GM12878 (cell line): ENCODE measurements around the gene IGFBP6. TPM values are rescaled to one million over a fixed set of nuclear protein-coding genes. Genes with fewer than 3 reads are reported as not detected.
A peak's percentile ranks its signal among the peaks of the same experiment; 100 is the strongest.

Source experiments
- CREM ChIP-seq: IDR thresholded peaks from 2 replicates; pipeline ENCODE4 v1.6.1; 2014; ENCODE audit warnings: antibody characterized with exemption, low read depth
- EGR1 ChIP-seq, 2 experiments: IDR thresholded peaks; 1 replicate in 1 of 2; 2 replicates in 1 of 2; pipeline ENCODE4 v1.6.1; 2011 to 2012; ENCODE audit warnings: low read depth in 2 of 2, low read length in 2 of 2, borderline replicate concordance in 1 of 2, mild to moderate bottlenecking in 1 of 2, moderate library complexity in 1 of 2
- GABPA ChIP-seq: IDR thresholded peaks from 2 replicates; pipeline ENCODE4 v1.6.1; 2014; ENCODE audit warnings: antibody characterized with exemption, low read depth, mild to moderate bottlenecking, inconsistent platforms
- NR2C1 ChIP-seq: fragments of 450-650 bp; IDR thresholded peaks from 2 replicates; pipeline ENCODE4 v1.6.1; 2017; ENCODE audit warnings: antibody characterized with exemption, mild to moderate bottlenecking, moderate library complexity
- PAX5 ChIP-seq: IDR thresholded peaks from 2 replicates; pipeline ENCODE4 v1.6.1; 2011; ENCODE audit warnings: low read depth, low read length, borderline replicate concordance
- RUNX3 ChIP-seq: IDR thresholded peaks from 2 replicates; pipeline ENCODE4 v1.6.1; 2012; ENCODE audit warnings: low read length, inconsistent platforms
- SIX5 ChIP-seq: IDR thresholded peaks from 2 replicates; pipeline ENCODE4 v1.6.1; 2011; ENCODE audit warnings: mild to moderate bottlenecking, low read depth, low read length, moderate library complexity; ENCODE audit not compliant: severe bottlenecking
- ZBED1 ChIP-seq: IDR thresholded peaks from 2 replicates; pipeline ENCODE4 v1.6.1; 2016; ENCODE audit warnings: borderline replicate concordance
- polyA plus RNA-seq, 11 experiments: library from polyadenylated mRNA; depleted of rRNA in 4 of 11; unstranded in 6 of 11; stranded (reverse) in 5 of 11; fragments of >200 nt; fragmentation: Nextera tagmentation in 4 of 11; fragmentation: Illumina TruSeq in 1 of 11; extraction: Ambion mirVana in 4 of 11; extraction: Trizol in 1 of 11; gene quantifications; 1 replicate in 1 of 11; 2 replicates in 10 of 11; pipeline versions ENCODE4 v1.2.1 to v1.2.3, GENCODE V29; 2011 to 2016; ENCODE audit warnings: inconsistent platforms in 2 of 11, missing spikeins in 2 of 11, low read depth in 1 of 11
- total RNA-seq, 4 experiments: library from RNA; depleted of rRNA in 3 of 4; stranded (reverse); fragments of >200 nt in 3 of 4; fragmentation: Illumina TruSeq in 1 of 4; extraction: Trizol in 1 of 4; gene quantifications; 2 replicates each; pipeline versions ENCODE4 v1.2.1 to v1.2.3, GENCODE V29; 2013 to 2021
- TF ChIP-seq, protein P1 (sequence below): IDR thresholded peaks from 2 replicates; pipeline ENCODE4 v1.6.1; 2012; ENCODE audit warnings: low read depth, low read length, improper control_type of control experiment
- TF ChIP-seq, protein P2 (sequence below): IDR thresholded peaks from 2 replicates; pipeline ENCODE4 v1.6.1; 2012; ENCODE audit warnings: low read depth, low read length, improper control_type of control experiment
- TF ChIP-seq, protein P3 (sequence below): fragments of 150-350 bp; IDR thresholded peaks from 2 replicates; pipeline ENCODE4 v1.6.1; 2016; ENCODE audit warnings: low read depth, low read length

IGFBP6 gene
- total and polyA plus RNA-seq, 10 of the 15 experiments (the other 5 are each of a cell fraction or from before 2014, with no cell fraction given), result 0.09 to 0.87 (median 0.56) TPM; not detected in 3

DNA sequence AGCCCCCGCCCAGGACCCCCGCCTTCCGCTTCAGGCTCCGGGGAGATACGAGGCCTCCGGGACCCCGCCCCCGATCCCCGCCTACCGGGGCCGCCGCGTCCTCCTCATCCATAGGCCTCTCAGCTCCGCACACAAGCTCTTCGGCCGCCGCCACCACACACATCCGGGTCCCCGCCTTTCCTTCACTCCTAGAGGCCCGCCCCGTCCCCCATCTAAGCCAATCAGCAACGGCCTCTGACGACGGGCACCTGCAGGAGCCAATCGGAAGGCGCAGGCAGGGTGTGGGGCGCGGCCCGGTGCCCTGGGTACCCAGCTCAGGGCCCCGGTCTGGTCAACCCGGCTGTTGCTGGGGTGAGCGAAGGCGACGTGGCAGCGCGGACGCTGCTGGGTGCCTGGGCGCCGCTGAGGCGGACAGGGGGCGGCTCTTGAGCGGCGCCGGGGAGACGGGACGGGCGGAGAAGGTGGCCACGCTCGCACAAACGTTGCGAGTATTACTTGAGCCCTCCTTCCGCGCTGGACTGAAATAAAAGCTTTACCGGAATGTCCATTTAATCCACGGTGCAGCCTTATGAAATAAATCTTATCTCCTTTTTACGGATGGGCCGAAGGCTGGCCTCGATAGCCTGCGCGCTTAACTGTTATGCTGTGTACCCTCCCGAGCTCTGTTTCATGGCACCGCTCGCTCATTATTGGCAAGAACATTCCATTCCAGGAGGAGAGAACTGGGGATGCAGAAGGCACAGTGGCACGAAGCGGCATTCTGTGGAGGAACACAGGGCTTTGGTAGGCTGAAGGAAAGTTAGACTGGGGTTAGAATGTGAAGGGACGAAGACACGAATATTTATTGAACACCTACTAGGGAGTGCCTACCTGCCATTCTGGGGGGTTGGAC lies 18.0 kb upstream of the IGFBP6 start, which contains the start of gene SPRYD3 (continued):
- TF ChIP-seq NR2C1 (no peak), GABPA (no peak), CREM (peak; percentile 51; the same call in 1 of the 2 replicates), SIX5 (no peak), PAX5 (no peak), ZBED1 (no peak), EGR1 (IDR thresholded peaks at IDR 0.05; ENCODE audit: borderline replicate concordance in 1 of 2, low read depth in 2 of 2, low read length in 2 of 2) (peak in 1 of 2 experiments; percentile 29; a peak in 1 of 3 replicates), RUNX3 (0 out of 2 replicates have a peak, but pooled peaks have one; percentile 6)
- TF ChIP-seq, protein P1, sequence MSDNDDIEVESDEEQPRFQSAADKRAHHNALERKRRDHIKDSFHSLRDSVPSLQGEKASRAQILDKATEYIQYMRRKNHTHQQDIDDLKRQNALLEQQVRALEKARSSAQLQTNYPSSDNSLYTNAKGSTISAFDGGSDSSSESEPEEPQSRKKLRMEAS, result no peak
- TF ChIP-seq, protein P2, sequence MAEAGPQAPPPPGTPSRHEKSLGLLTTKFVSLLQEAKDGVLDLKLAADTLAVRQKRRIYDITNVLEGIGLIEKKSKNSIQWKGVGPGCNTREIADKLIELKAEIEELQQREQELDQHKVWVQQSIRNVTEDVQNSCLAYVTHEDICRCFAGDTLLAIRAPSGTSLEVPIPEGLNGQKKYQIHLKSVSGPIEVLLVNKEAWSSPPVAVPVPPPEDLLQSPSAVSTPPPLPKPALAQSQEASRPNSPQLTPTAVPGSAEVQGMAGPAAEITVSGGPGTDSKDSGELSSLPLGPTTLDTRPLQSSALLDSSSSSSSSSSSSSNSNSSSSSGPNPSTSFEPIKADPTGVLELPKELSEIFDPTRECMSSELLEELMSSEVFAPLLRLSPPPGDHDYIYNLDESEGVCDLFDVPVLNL, result no peak
- TF ChIP-seq, protein P3, sequence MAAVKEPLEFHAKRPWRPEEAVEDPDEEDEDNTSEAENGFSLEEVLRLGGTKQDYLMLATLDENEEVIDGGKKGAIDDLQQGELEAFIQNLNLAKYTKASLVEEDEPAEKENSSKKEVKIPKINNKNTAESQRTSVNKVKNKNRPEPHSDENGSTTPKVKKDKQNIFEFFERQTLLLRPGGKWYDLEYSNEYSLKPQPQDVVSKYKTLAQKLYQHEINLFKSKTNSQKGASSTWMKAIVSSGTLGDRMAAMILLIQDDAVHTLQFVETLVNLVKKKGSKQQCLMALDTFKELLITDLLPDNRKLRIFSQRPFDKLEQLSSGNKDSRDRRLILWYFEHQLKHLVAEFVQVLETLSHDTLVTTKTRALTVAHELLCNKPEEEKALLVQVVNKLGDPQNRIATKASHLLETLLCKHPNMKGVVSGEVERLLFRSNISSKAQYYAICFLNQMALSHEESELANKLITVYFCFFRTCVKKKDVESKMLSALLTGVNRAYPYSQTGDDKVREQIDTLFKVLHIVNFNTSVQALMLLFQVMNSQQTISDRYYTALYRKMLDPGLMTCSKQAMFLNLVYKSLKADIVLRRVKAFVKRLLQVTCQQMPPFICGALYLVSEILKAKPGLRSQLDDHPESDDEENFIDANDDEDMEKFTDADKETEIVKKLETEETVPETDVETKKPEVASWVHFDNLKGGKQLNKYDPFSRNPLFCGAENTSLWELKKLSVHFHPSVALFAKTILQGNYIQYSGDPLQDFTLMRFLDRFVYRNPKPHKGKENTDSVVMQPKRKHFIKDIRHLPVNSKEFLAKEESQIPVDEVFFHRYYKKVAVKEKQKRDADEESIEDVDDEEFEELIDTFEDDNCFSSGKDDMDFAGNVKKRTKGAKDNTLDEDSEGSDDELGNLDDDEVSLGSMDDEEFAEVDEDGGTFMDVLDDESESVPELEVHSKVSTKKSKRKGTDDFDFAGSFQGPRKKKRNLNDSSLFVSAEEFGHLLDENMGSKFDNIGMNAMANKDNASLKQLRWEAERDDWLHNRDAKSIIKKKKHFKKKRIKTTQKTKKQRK, result 0 out of 2 replicates have a peak, but pooled peaks have one; percentile 36
